Mesenchymal stem cell (in vitro differentiated cells and primary cell): Measurements from ENCODE around the gene EMC9.

ENCODE experiments used
- DNase-seq: peaks from one replicate; pipeline ENCODE4 v3.0.0-alpha.2; 2013
- H2AFZ ChIP-seq: one replicate; pipeline ENCODE4 v1.6.1; 2013; ENCODE audit warnings: low read depth, mild to moderate bottlenecking, control low read depth, inconsistent platforms, low read length, moderate library complexity
- H2AK5ac ChIP-seq: 2 replicates; pipeline ENCODE4 v1.6.1; 2013; ENCODE audit warnings: low read length, moderate library complexity, mild to moderate bottlenecking, inconsistent platforms; ENCODE audit not compliant: severe bottlenecking
- H2BK120ac ChIP-seq: one replicate; pipeline ENCODE4 v1.6.1; 2013; ENCODE audit warnings: low read depth, mild to moderate bottlenecking, inconsistent platforms, low read length, moderate library complexity
- H2BK12ac ChIP-seq, 2 experiments: one replicate each; pipeline ENCODE4 v1.6.1; 2013; ENCODE audit warnings: inconsistent platforms in 2 of 2, low read length in 2 of 2, mild to moderate bottlenecking in 2 of 2, moderate library complexity in 2 of 2, control low read depth in 1 of 2
- H2BK15ac ChIP-seq: one replicate; pipeline ENCODE4 v1.6.1; 2013; ENCODE audit warnings: mild to moderate bottlenecking, low read depth, inconsistent platforms; ENCODE audit not compliant: poor library complexity, severe bottlenecking
- H2BK5ac ChIP-seq: 2 replicates; pipeline ENCODE4 v1.6.1; 2013; ENCODE audit warnings: low read depth, mild to moderate bottlenecking, low read length, control low read depth, inconsistent platforms; ENCODE audit not compliant: poor library complexity, severe bottlenecking
- H3K14ac ChIP-seq, 2 experiments: one replicate each; pipeline ENCODE4 v1.6.1; 2013; ENCODE audit warnings: inconsistent platforms in 2 of 2, low read length in 2 of 2, control low read depth in 1 of 2, mild to moderate bottlenecking in 1 of 2, moderate library complexity in 1 of 2
- H3K18ac ChIP-seq, 2 experiments: one replicate each; pipeline ENCODE4 v1.6.1; 2013; ENCODE audit warnings: inconsistent platforms in 2 of 2, low read length in 2 of 2, control low read depth in 1 of 2, low read depth in 1 of 2, mild to moderate bottlenecking in 1 of 2
- H3K23ac ChIP-seq, 2 experiments: one replicate each; pipeline ENCODE4 v1.6.1; 2013; ENCODE audit warnings: inconsistent platforms in 2 of 2, low read length in 2 of 2, mild to moderate bottlenecking in 2 of 2, moderate library complexity in 2 of 2, control low read depth in 1 of 2
- H3K27ac ChIP-seq: 2 replicates; pipeline ENCODE4 v1.5.1; 2013; ENCODE audit warnings: mild to moderate bottlenecking, moderate library complexity, low read length, control low read depth, inconsistent platforms; ENCODE audit not compliant: poor library complexity, severe bottlenecking
- H3K27me3 ChIP-seq, 2 experiments: 2 replicates each; pipeline versions ENCODE4 v1.6.1 to v1.7.0; 2013; ENCODE audit warnings: low read length in 2 of 2, mild to moderate bottlenecking in 2 of 2, moderate library complexity in 2 of 2, control low read depth in 1 of 2, inconsistent platforms in 1 of 2; ENCODE audit not compliant: control insufficient read depth in 1 of 2, insufficient read depth in 1 of 2
- H3K36me3 ChIP-seq, 2 experiments: 2 replicates each; pipeline versions ENCODE4 v1.6.1 to v1.7.0; 2013; ENCODE audit warnings: low read length in 2 of 2, control low read depth in 1 of 2, inconsistent platforms in 1 of 2, low read depth in 1 of 2, mild to moderate bottlenecking in 1 of 2; ENCODE audit not compliant: insufficient read depth in 2 of 2, control insufficient read depth in 1 of 2
- H3K4ac ChIP-seq, 2 experiments: one replicate each; pipeline ENCODE4 v1.6.1; 2013; ENCODE audit warnings: inconsistent platforms in 2 of 2, low read length in 2 of 2, mild to moderate bottlenecking in 2 of 2, moderate library complexity in 2 of 2, control low read depth in 1 of 2, low read depth in 1 of 2
- H3K4me1 ChIP-seq: 2 replicates; pipeline ENCODE4 v1.6.1; 2013; ENCODE audit warnings: low read depth, low read length, control low read depth; ENCODE audit not compliant: control insufficient read depth, insufficient read depth
- H3K4me2 ChIP-seq: 2 replicates; pipeline ENCODE4 v1.6.1; 2013; ENCODE audit warnings: low read length, mild to moderate bottlenecking, inconsistent platforms; ENCODE audit not compliant: poor library complexity, severe bottlenecking
- H3K4me3 ChIP-seq, 2 experiments: 2 replicates each; pipeline versions ENCODE4 v1.5.1 to v1.7.0; 2013; ENCODE audit warnings: low read length in 2 of 2, mild to moderate bottlenecking in 2 of 2, control low read depth in 1 of 2, low read depth in 1 of 2; ENCODE audit not compliant: insufficient read depth in 1 of 2
- H3K79me1 ChIP-seq: replicated peaks from 2 replicates; pipeline ENCODE4 v1.6.1; 2013; ENCODE audit warnings: mild to moderate bottlenecking, control low read depth, low read length, inconsistent platforms; ENCODE audit not compliant: poor library complexity, severe bottlenecking
- H3K9ac ChIP-seq: 2 replicates; pipeline ENCODE4 v1.7.0; 2013; ENCODE audit warnings: mild to moderate bottlenecking, low read length, moderate library complexity
- H3K9me3 ChIP-seq: 2 replicates; pipeline ENCODE4 v1.7.0; 2013; ENCODE audit warnings: mild to moderate bottlenecking, low read length; ENCODE audit not compliant: control insufficient read depth
- H4K8ac ChIP-seq: one replicate; pipeline ENCODE4 v1.6.1; 2013; ENCODE audit warnings: inconsistent platforms, mild to moderate bottlenecking, low read length, moderate library complexity
- H4K91ac ChIP-seq: one replicate; pipeline ENCODE4 v1.6.1; 2013; ENCODE audit warnings: mild to moderate bottlenecking, low read length, inconsistent platforms
- WGBS: methylation state at CpG from one replicate; pipeline ENCODE4 v1.1.7; 2013; ENCODE audit warnings: mixed read lengths; 5-methylcytosine and 5-hydroxymethylcytosine counted together

Gene EMC9

GRCh38 chr14:24114532-24115421, 26.6 kb downstream of the EMC9 start, which contains the start of the genes DCAF11 and NRL:
DCAF11 (plus strand) TSS chr14:24114777; CDS start chr14:24115595, 818 bp downstream.
NRL (minus strand) TSS chr14:24114949; CDS start chr14:24082848, 32,101 bp downstream.
- Histone ChIP-seq H4K8ac (peak within 1 kb of the TSS; percentile 96), H3K9ac (peak within 1 kb of the TSS; percentile 97), H3K23ac (peak within 1 kb of the TSS in 1 of 2 experiments; percentile 16), H3K27ac (peak within 1 kb of the TSS; percentile 98), H3K4me2 (peak within 1 kb of the TSS; percentile 83), H2AK5ac (peak within 1 kb of the TSS; percentile 49), H2BK12ac (peak within 1 kb of the TSS; percentile 97 to 99), H3K36me3 (peaks cover 25 to 30% of the 10 kb centered on the region in 2 experiments), H2BK15ac (peak within 1 kb of the TSS; percentile 98), H3K9me3 (no peaks in the 10 kb centered on the region), H3K4me3 (peak within 1 kb of the TSS; percentile 89 to 91), H2BK120ac (peak within 1 kb of the TSS; percentile 93), H2AFZ (peak within 1 kb of the TSS; percentile 85), H3K27me3 (no peaks in the 10 kb centered on the region), H3K14ac (peak within 1 kb of the TSS in 1 of 2 experiments; percentile 98), H3K79me1 (peaks cover 26% of the 10 kb centered on the region), H3K4ac (peak within 1 kb of the TSS; percentile 85 to 95), H3K4me1 (peaks cover 7% of the 10 kb centered on the region), H3K18ac (peak within 1 kb of the TSS; percentile 98), H2BK5ac (peak within 1 kb of the TSS; percentile 96), H4K91ac (peak within 1 kb of the TSS; percentile 98)
- WGBS: under 1% methylated on average over 46 of the region's 65 CpGs
- peak; percentile 100 for DNase-seq

- Histone ChIP-seq H2BK120ac (peak overlapping the region; percentile 93), H4K8ac (peak overlapping the region; percentile 96), H3K23ac (peak overlapping the region in 1 of 2 experiments; percentile 16), H3K14ac (peak overlapping the region in 1 of 2 experiments; percentile 71), H2BK5ac (peak overlapping the region; percentile 71), H3K27ac (peak overlapping the region; percentile 98), H3K18ac (peak overlapping the region; percentile 80 to 98), H3K4ac (peak overlapping the region; percentile 85 to 95), H3K27me3 (no peaks in the 10 kb centered on the region), H2AK5ac (peak overlapping the region; percentile 49), H3K4me1 (peaks cover 7% of the 10 kb centered on the region), H3K4me2 (peak overlapping the region; percentile 83), H4K91ac (peak overlapping the region; percentile 98), H3K9ac (peak overlapping the region; percentile 97), H3K36me3 (peaks cover 17 to 22% of the 10 kb centered on the region in 2 experiments), H3K9me3 (no peaks in the 10 kb centered on the region), H2BK15ac (peak overlapping the region; percentile 97), H3K4me3 (peak overlapping the region; percentile 72 to 91), H3K79me1 (peaks cover 26% of the 10 kb centered on the region), H2AFZ (peak overlapping the region; percentile 85), H2BK12ac (peak overlapping the region; percentile 59 to 99)
- DNase-seq: peak; percentile 96
- under 1% methylated on average over 42 of the region's 42 CpGs for whole genome bisulfite sequencing
Observed at GRCh38 chr14:24113801-24114531, 27.4 kb downstream of the EMC9 start.

- peak overlapping the region; percentile 80 to 98 for H3K18ac ChIP-seq
- H3K4ac ChIP-seq: peak overlapping the region; percentile 85 to 95
- H3K79me1 ChIP-seq: peaks cover 24% of the 10 kb centered on the region
- no peak overlapping the region for H2AFZ ChIP-seq
- peak overlapping the region; percentile 83 for H3K4me2 ChIP-seq
- peak overlapping the region; percentile 96 for H4K8ac ChIP-seq
- H3K27me3 ChIP-seq: no peaks in the 10 kb centered on the region
- H2BK120ac ChIP-seq: peak overlapping the region; percentile 61
- H2BK12ac ChIP-seq: peak overlapping the region; percentile 40 to 59
- peak overlapping the region; percentile 97 for H3K9ac ChIP-seq
- no peak overlapping the region for H3K14ac ChIP-seq
- no peaks in the 10 kb centered on the region for H3K9me3 ChIP-seq
- H3K4me1 ChIP-seq: peaks cover 7% of the 10 kb centered on the region
- WGBS: 19% methylated on average over 15 of the region's 15 CpGs
- peak overlapping the region; percentile 98 for H3K27ac ChIP-seq
- no peak for DNase-seq
- peak overlapping the region; percentile 59 for H2BK5ac ChIP-seq
- H2AK5ac ChIP-seq: peak overlapping the region; percentile 49
- H3K36me3 ChIP-seq: peaks cover 12 to 16% of the 10 kb centered on the region in 2 experiments
- H3K23ac ChIP-seq: peak overlapping the region in 1 of 2 experiments; percentile 16
- peak overlapping the region; percentile 97 for H4K91ac ChIP-seq
- H2BK15ac ChIP-seq: no peak overlapping the region
- peak overlapping the region; percentile 72 to 91 for H3K4me3 ChIP-seq
Observed at GRCh38 chr14:24113379-24113800, 28.0 kb downstream of the EMC9 start.
